ENCODE results near the gene INPP5F. TPM values are rescaled to one million over a fixed set of nuclear protein-coding genes. Genes with fewer than 3 reads are reported as not detected.

INPP5F gene
- total and polyA plus RNA-seq, 10 of the 15 experiments (the other 5 are each of a cell fraction or from before 2014, with no cell fraction given), result 6.0 to 49.3 (median 34.3) TPM

DNA sequence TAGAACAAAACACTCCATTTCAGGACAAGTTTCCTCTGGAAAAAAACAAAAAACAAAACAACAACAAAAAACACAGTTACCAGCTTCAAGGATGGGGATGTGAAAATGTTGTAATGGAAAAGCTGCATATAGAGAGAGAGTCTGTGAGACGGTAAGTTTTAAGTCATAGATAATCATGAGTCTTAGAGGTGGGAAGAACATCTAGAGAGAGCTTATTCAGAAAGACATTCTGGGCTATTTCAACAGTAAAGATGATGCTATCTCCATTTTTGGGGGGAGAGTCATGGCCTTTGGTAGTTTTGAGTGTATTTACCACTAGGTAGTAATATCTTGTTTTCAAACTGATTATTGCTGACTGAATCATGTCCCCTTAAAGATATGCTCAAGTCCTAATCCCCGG is 23.3 kb upstream of the INPP5F start (continued):
- TF ChIP-seq HDGF (IDR thresholded peaks at IDR 0.05) (no peak), NR2F1 (conservative IDR thresholded peaks at IDR 0.05) (no peak), CEBPB (IDR thresholded peaks at IDR 0.05; ENCODE audit: borderline replicate concordance in 1 of 2, low read depth in 2 of 2, low read length in 2 of 2) (peak in 1 of 2 experiments; percentile 73; a peak in 1 of 4 replicates), RB1 (IDR thresholded peaks at IDR 0.05; ENCODE audit: borderline replicate concordance) (no peak), TCF7 (IDR thresholded peaks at IDR 0.05; ENCODE audit: borderline replicate concordance) (peak; percentile 26; the same call in 1 of the 2 replicates), POLR2AphosphoS5 (IDR thresholded peaks at IDR 0.05; ENCODE audit: low read length) (no peak), IRF4 (IDR thresholded peaks at IDR 0.05; ENCODE audit: low read depth, low read length) (peak; percentile 50; the same call in 1 of the 2 replicates), RAD51 (IDR thresholded peaks at IDR 0.05) (no peak; the same call in 1 of the 2 replicates), NR2C2 (IDR thresholded peaks at IDR 0.05; ENCODE audit: borderline replicate concordance, control insufficient read depth, insufficient read length, low read depth) (no peak), SRF (IDR thresholded peaks at IDR 0.05; ENCODE audit: low read depth in 2 of 2, low read length in 2 of 2) (peak in 1 of 2 experiments; percentile 66; a peak in 1 of 4 replicates), JUNB (IDR thresholded peaks at IDR 0.05) (peak; percentile 99), STAT3 (IDR thresholded peaks at IDR 0.05; ENCODE audit: low read depth, low read length) (no peak), NBN (IDR thresholded peaks at IDR 0.05) (no peak), ZNF622 (IDR thresholded peaks at IDR 0.05) (no peak), RFX5 (IDR thresholded peaks at IDR 0.05; ENCODE audit: low read depth, low read length) (no peak), ZNF207 (IDR thresholded peaks at IDR 0.05; ENCODE audit: borderline replicate concordance) (no peak), NFXL1 (IDR thresholded peaks at IDR 0.05; ENCODE audit: borderline replicate concordance) (no peak), MYB (IDR thresholded peaks at IDR 0.05; ENCODE audit: borderline replicate concordance, low read depth, low read length) (no peak)
- TF ChIP-seq, protein P1, sequence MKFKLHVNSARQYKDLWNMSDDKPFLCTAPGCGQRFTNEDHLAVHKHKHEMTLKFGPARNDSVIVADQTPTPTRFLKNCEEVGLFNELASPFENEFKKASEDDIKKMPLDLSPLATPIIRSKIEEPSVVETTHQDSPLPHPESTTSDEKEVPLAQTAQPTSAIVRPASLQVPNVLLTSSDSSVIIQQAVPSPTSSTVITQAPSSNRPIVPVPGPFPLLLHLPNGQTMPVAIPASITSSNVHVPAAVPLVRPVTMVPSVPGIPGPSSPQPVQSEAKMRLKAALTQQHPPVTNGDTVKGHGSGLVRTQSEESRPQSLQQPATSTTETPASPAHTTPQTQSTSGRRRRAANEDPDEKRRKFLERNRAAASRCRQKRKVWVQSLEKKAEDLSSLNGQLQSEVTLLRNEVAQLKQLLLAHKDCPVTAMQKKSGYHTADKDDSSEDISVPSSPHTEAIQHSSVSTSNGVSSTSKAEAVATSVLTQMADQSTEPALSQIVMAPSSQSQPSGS (IDR thresholded peaks at IDR 0.05; ENCODE audit: low read length), result peak; percentile 78
- TF ChIP-seq, protein P2, sequence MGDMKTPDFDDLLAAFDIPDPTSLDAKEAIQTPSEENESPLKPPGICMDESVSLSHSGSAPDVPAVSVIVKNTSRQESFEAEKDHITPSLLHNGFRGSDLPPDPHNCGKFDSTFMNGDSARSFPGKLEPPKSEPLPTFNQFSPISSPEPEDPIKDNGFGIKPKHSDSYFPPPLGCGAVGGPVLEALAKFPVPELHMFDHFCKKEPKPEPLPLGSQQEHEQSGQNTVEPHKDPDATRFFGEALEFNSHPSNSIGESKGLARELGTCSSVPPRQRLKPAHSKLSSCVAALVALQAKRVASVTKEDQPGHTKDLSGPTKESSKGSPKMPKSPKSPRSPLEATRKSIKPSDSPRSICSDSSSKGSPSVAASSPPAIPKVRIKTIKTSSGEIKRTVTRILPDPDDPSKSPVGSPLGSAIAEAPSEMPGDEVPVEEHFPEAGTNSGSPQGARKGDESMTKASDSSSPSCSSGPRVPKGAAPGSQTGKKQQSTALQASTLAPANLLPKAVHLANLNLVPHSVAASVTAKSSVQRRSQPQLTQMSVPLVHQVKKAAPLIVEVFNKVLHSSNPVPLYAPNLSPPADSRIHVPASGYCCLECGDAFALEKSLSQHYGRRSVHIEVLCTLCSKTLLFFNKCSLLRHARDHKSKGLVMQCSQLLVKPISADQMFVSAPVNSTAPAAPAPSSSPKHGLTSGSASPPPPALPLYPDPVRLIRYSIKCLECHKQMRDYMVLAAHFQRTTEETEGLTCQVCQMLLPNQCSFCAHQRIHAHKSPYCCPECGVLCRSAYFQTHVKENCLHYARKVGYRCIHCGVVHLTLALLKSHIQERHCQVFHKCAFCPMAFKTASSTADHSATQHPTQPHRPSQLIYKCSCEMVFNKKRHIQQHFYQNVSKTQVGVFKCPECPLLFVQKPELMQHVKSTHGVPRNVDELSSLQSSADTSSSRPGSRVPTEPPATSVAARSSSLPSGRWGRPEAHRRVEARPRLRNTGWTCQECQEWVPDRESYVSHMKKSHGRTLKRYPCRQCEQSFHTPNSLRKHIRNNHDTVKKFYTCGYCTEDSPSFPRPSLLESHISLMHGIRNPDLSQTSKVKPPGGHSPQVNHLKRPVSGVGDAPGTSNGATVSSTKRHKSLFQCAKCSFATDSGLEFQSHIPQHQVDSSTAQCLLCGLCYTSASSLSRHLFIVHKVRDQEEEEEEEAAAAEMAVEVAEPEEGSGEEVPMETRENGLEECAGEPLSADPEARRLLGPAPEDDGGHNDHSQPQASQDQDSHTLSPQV (IDR thresholded peaks at IDR 0.05), result no peak
- TF ChIP-seq, protein P3, sequence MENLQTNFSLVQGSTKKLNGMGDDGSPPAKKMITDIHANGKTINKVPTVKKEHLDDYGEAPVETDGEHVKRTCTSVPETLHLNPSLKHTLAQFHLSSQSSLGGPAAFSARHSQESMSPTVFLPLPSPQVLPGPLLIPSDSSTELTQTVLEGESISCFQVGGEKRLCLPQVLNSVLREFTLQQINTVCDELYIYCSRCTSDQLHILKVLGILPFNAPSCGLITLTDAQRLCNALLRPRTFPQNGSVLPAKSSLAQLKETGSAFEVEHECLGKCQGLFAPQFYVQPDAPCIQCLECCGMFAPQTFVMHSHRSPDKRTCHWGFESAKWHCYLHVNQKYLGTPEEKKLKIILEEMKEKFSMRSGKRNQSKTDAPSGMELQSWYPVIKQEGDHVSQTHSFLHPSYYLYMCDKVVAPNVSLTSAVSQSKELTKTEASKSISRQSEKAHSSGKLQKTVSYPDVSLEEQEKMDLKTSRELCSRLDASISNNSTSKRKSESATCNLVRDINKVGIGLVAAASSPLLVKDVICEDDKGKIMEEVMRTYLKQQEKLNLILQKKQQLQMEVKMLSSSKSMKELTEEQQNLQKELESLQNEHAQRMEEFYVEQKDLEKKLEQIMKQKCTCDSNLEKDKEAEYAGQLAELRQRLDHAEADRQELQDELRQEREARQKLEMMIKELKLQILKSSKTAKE (IDR thresholded peaks at IDR 0.05; ENCODE audit: low read depth, poor library complexity, severe bottlenecking), result peak; percentile 21
- TF ChIP-seq, protein P4, sequence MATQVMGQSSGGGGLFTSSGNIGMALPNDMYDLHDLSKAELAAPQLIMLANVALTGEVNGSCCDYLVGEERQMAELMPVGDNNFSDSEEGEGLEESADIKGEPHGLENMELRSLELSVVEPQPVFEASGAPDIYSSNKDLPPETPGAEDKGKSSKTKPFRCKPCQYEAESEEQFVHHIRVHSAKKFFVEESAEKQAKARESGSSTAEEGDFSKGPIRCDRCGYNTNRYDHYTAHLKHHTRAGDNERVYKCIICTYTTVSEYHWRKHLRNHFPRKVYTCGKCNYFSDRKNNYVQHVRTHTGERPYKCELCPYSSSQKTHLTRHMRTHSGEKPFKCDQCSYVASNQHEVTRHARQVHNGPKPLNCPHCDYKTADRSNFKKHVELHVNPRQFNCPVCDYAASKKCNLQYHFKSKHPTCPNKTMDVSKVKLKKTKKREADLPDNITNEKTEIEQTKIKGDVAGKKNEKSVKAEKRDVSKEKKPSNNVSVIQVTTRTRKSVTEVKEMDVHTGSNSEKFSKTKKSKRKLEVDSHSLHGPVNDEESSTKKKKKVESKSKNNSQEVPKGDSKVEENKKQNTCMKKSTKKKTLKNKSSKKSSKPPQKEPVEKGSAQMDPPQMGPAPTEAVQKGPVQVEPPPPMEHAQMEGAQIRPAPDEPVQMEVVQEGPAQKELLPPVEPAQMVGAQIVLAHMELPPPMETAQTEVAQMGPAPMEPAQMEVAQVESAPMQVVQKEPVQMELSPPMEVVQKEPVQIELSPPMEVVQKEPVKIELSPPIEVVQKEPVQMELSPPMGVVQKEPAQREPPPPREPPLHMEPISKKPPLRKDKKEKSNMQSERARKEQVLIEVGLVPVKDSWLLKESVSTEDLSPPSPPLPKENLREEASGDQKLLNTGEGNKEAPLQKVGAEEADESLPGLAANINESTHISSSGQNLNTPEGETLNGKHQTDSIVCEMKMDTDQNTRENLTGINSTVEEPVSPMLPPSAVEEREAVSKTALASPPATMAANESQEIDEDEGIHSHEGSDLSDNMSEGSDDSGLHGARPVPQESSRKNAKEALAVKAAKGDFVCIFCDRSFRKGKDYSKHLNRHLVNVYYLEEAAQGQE (IDR thresholded peaks at IDR 0.05; ENCODE audit: low read depth, low read length), result no peak
